GM19395 (cell line): ENCODE measurements around the gene MRE11.
"Not testable (repeated sequence)": the region's sequence is repeated elsewhere in the genome, so short reads cannot be mapped to it uniquely, and the experiment has no call there.

Source experiments
- ATAC-seq: cut with Tn5 transposase; IDR thresholded peaks from one replicate; pipeline ENCODE4 v1.9.1; 2021; ENCODE audit warnings: mild to moderate bottlenecking, moderate library complexity; ENCODE audit not compliant: unreplicated experiment

Gene MRE11

GRCh38 chr11:94433049-94433448 lies 60.6 kb downstream of the MRE11 start:
- ATAC-seq, result no peak

DNA sequence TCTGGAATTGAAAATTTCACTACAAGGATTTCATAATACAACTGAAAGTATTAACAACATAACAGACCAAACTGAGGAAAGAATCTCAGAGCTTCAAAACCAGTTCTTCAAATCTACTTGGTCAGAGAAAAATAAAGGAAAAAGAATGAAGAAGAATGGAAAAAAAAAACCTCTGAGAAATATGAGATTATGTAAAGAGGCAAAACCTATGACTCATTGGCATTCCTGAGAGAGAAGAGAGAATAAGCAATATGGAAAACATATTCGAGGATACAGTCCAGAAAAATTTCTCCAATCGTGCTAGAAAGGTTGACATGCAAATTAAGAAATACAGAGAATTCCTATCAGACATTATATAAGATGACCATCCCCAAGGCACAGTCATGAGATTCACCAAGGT lies 69.0 kb downstream of the MRE11 start:
- no peak for ATAC-seq

DNA sequence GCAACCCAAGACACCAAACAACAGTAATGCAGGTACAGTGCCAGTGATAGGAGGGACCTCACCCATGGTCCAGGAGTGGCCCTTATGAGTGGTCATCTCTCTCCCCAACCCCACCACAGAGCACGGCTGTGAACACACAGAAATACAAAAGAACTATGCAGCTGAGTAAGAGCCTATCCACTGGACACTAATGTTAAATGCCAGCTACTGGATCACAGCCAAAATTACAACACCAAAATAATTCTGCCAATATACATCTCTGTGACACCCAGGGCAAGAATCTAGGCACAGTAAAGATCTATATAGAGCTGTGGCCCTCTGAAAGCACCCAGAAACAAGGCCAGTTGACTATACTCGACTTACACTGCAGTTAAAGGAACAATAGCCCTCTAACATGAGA lies 69.6 kb downstream of the MRE11 start:
- no peak for ATAC-seq

DNA sequence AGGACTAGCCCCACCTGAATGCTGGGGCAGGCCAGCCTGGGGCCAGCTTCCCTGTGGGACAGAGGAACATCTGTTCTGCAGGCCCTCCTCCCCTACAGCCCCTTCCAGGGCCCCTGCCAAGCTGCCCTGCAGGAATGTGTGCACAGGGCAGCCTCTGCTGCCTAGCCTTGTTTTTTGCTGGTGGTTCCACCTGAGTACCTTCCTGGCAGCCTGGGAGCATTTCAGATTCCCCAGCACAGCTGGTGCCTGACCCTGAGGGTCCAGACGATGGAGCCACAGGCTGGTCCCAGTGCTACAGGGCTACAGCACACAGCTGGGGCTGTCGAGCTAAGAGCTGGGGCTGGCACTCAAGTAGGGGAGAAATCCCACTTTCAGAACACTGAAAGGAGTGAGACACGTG lies 70.1 kb downstream of the MRE11 start:
- ATAC-seq, result no peak

DNA sequence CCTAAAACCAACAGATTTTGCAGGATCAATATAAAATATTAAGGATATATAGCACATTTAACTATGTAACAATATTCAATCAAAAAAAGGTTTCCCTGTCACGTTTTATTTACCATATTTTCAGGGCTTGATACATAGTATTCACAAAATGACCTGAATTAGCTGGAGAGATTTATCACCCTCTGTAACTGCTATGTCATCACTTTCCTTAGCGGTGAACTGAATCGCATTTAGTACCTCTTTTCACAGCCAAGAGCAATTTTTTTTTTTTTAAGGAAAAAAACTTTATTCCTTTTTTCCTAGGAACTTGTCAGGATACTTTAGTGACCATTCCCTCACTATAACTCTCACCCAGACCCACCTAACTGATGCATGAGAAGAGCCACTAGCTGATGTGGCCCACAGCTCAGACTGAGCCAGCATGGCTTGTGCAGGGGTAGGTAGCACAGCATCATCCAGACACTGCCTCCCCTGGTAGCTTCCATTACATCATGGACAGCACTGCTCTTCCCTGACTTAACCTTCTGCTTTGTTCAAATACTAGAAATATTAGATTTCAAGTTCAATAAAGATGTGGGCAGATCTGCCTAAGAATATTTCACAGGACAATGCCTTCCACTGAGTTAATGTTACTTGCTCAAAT lies 75.4 kb downstream of the MRE11 start:
- no peak for ATAC-seq

- ATAC-seq, result no peak
These were observed 76.2 kb downstream of the MRE11 start for GRCh38 chr11:94417386-94417987.

GRCh38 chr11:94405062-94405833 lies 88.4 kb downstream of the MRE11 start:
- ATAC-seq, result no peak

DNA sequence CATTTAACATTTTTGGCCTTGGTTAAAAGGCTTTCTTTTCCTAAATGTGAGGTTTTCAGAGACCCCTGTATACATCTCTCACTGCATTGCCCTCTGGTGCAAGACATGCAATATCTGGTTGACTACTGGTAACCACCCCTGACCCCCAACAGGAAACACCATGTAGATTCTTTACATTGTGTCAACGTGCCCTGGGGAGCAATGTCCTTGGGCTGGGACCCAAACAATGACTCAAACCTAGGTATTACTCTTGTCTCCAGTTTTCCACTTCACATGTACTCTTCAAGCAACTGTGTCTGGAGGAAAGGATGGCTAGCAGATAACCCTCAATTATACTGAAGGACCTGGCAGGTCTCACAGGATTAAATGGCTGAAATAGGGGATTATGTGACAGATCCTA lies 91.3 kb downstream of the MRE11 start:
- no peak for ATAC-seq

DNA sequence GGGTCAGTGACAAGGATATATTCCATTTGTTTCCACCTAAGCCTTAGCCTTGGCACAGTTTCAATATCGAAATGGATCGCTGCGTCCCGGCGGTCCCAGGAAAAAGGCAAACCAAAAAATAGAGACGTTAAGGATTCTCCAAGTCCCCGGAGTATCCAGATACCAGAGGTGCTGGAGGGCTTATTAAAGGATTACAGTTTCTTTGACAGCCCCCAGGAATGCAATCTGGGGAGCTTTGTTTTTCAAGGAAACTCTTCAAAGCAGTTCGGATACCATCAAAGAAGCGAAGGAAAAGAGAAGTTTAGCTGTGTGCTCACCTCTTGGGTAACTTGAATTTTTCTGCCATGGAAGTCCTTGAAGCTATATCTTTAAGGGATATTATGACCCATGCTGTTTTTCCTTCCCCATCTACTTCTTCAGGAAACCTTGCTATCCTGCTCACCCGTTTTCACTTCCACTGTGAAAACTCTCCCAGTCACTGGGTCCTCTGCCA lies 91.8 kb downstream of the MRE11 start:
- no peak for ATAC-seq

DNA sequence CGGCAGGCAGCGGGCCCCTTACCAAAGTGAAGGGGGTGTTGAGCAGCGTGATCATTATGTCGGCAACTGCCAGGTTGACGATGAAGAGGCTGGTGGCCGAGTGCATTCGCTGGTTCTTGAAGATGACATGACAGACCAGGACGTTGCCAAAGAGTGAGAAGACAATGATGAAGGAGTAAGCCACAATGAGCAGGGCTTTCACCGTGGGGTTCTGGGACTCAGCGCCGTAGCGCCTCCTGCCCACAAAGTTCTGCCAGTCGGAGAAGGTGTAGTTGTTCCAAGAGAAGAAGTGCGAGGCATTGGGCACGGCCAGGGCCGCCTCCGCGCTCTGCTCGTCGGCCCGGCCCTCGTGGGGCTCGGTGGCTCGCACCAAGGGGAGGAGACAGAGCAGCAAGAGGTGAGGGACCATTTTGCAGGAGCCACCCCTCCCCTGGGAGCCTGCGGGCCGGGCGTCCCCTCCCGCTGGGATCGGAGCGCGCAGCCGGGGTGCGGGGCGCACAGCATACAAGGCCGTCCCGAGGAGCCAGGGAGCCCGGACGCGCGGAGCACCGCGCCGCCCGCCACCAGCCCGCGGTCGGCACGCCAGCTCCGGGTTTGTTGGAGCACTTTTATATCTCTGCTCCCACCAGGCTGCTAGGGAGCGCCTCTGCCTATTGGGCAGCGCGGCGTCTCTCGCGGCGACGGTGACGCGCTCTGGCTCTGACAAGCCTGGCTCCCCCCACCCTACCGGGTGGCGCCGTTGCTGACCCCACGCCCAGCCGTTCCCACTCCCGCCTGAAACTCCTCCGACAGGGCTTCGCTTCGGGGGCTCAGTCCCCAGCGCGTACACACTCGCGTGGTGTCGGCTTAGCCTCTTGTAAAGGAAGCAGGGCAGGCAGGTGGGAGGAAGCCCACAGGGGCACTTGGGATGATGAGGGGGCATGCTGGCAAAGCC lies 92.5 kb downstream of the MRE11 start, which contains the start of gene GPR83:
TSS of gene GPR83 (minus strand) at position 581 of the 934 bp plus-strand sequence. CDS start at position 409, 172 bp downstream.
- no peak for ATAC-seq

GRCh38 chr11:94400457-94400838 lies 93.2 kb downstream of the MRE11 start:
- no peak for ATAC-seq

- no peak for ATAC-seq
These were observed 93.6 kb downstream of the MRE11 start for GRCh38 chr11:94400050-94400449.

DNA sequence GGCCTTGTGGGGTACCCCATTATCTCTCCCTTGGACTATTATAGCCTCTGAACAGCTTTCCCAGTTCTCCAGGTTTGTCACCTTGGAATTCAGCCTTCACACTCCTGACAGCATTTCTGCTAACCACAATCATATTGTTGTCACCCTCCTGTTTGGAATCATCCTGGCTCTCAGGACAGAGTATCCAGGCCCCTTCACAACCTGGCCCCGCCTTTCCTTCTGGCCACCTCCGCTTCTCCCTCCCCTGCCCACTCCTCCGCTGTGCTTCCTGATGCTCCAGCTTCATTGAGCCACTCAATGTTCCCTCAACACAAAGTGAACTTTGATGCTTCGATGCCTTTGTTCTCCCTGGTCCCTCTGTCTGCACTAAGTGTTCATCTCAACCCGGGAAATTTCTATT lies 95.5 kb downstream of the MRE11 start:
- no peak for ATAC-seq

GRCh38 chr11:94396282-94396681 lies 97.4 kb downstream of the MRE11 start:
- ATAC-seq, result no peak

- not testable (repeated sequence) for ATAC-seq
These were observed 101.7 kb downstream of the MRE11 start for GRCh38 chr11:94391937-94392336.

DNA sequence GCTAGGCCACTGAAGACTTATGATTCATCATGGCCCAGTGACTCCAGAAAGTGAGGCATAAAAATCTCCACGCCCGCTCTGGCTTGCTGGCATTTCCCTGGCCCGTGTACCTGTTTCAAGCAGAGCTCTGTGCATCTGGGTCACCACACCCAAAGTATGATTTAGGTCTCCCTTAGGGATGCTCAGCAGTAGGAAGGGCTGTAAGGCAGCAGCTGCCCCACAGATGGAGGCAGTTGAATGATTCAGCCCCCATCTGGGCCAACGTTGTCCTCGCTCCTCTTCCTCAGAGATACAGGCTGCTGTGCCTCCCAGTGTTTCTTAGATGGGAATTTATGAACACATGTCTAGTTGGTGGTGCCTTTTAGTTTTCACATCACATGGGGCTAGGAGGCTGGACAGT lies 114.0 kb downstream of the MRE11 start:
- no peak for ATAC-seq

GRCh38 chr11:94376841-94377240 lies 116.8 kb downstream of the MRE11 start:
- no peak for ATAC-seq

DNA sequence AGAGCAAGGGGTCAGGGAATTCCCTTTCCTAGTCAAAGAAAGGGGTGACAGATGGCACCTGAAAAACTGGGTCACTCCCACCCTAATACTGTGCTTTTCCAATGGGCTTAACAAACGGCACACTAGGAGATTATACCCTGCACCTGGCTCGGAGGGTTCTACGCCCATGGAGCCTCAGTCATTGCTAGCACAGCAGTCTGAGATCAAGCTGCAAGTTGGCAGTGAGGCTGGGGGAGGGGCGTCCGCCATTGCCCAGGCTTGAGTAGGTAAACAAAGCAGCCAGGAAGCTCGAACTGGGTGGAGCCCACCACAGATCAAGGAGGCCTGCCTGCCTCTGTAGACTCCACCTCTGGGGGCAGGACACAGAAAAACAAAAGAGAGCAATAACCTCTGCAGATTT lies 123.1 kb downstream of the MRE11 start:
- not testable (repeated sequence) for ATAC-seq
